K562 (cell line): ENCODE data around the gene RPS17. TPM values are rescaled to one million over a fixed set of nuclear protein-coding genes. Genes with fewer than 3 reads are reported as not detected.
A peak's percentile ranks its signal among the peaks of the same experiment; 100 is the strongest.

Experiments
- BDP1 ChIP-seq: IDR thresholded peaks from 3 replicates; pipeline ENCODE4 v1.6.1; 2011; ENCODE audit not compliant: insufficient read length, insufficient read depth
- CCNT2 ChIP-seq: IDR thresholded peaks from 2 replicates; pipeline ENCODE4 v1.6.1; 2011; ENCODE audit warnings: borderline replicate concordance, low read depth, mild to moderate bottlenecking, moderate library complexity, mixed read lengths, low read length; ENCODE audit not compliant: insufficient read length; ENCODE audit errors: extremely low read depth
- GTF2F1 ChIP-seq: IDR thresholded peaks from 2 replicates; pipeline ENCODE4 v1.6.1; 2011; ENCODE audit warnings: low read depth, low read length, improper control_type of control experiment
- NCOA1 ChIP-seq: fragments of 450-650 bp; IDR thresholded peaks from 2 replicates; pipeline ENCODE4 v1.6.1; 2016; ENCODE audit warnings: low read depth
- NEUROD1 ChIP-seq: fragments of 150-350 bp; IDR thresholded peaks from 2 replicates; pipeline ENCODE4 v1.6.1; 2014; ENCODE audit warnings: borderline replicate concordance, low read length, low read depth; ENCODE audit not compliant: partially characterized antibody
- PPARD ChIP-seq: fragments of 250-450 bp; sonication (Bioruptor Pico); IDR thresholded peaks from 2 replicates; pipeline ENCODE4 v1.8.0; 2022; ENCODE audit warnings: inconsistent platforms, mild to moderate bottlenecking, moderate library complexity
- PYGO2 ChIP-seq: fragments of 450-650 bp; IDR thresholded peaks from 2 replicates; pipeline ENCODE4 v1.6.1; 2016; ENCODE audit warnings: mild to moderate bottlenecking, missing genetic modification characterization, moderate library complexity, missing compliant biosample characterization
- TCF7L2 ChIP-seq: fragments of 150-350 bp; IDR thresholded peaks from 2 replicates; pipeline ENCODE4 v1.6.1; 2016; ENCODE audit warnings: low read depth, mild to moderate bottlenecking, low read length, moderate library complexity
- THAP12 ChIP-seq: fragments of 250-450 bp; sonication (Bioruptor Pico); IDR thresholded peaks from 2 replicates; pipeline ENCODE4 v1.9.0; 2021; ENCODE audit warnings: mild to moderate bottlenecking, inconsistent platforms
- U2AF2 ChIP-seq: fragments of 200-400 bp; formaldehyde crosslinking; optimal IDR thresholded peaks from 2 replicates; pipeline ENCODE3; 2017; ENCODE audit warnings: low read depth, mild to moderate bottlenecking, low read length
- ZBTB26 ChIP-seq: fragments of 450-650 bp; formaldehyde crosslinking; IDR thresholded peaks from 2 replicates; pipeline ENCODE4 v1.4.0; 2022; ENCODE audit warnings: missing genetic modification characterization
- ZNF143 ChIP-seq: sonication (generic); formaldehyde crosslinking; IDR thresholded peaks from 2 replicates; pipeline ENCODE4 v1.9.0; 2022; ENCODE audit warnings: mild to moderate bottlenecking, missing genetic modification reagents
- ZNF318 ChIP-seq, 2 experiments: fragments of 450-650 bp; IDR thresholded peaks; 2 replicates each; pipeline ENCODE4 v1.6.1; 2016; ENCODE audit warnings: mild to moderate bottlenecking in 2 of 2, borderline replicate concordance in 1 of 2, low read depth in 1 of 2, moderate library complexity in 1 of 2
- ZZZ3 ChIP-seq: fragments of 450-650 bp; IDR thresholded peaks from 2 replicates; pipeline ENCODE4 v1.6.1; 2016; ENCODE audit warnings: antibody characterized with exemption, mild to moderate bottlenecking, moderate library complexity
- polyA plus RNA-seq, 8 experiments: library from polyadenylated mRNA; depleted of rRNA in 4 of 8; stranded (reverse) in 5 of 8; unstranded in 3 of 8; fragments of >200 nt; fragmentation: Nextera tagmentation in 2 of 8; fragmentation: Illumina TruSeq in 1 of 8; extraction: Ambion mirVana in 2 of 8; extraction: Trizol in 1 of 8; gene quantifications; 2 replicates each; pipeline versions ENCODE4 v1.2.1 to v1.2.3, GENCODE V29; 2011 to 2014; ENCODE audit warnings: inconsistent platforms in 1 of 8, missing spikeins in 1 of 8
- total RNA-seq, 7 experiments: library from RNA; depleted of rRNA in 6 of 7; stranded (reverse); fragments of >200 nt in 6 of 7; fragmentation: Illumina TruSeq in 2 of 7; extraction: Trizol in 2 of 7; gene quantifications; 2 replicates each; pipeline versions ENCODE4 v1.2.1 to v1.2.3, GENCODE V29; 2011 to 2021; ENCODE audit warnings: low replicate concordance in 1 of 7

RPS17 gene
- total and polyA plus RNA-seq, 9 of the 15 experiments (the other 6 are each of a cell fraction or from before 2014, with no cell fraction given): 1,988 to 6,515 (median 5,229) TPM

- no peak for TF ChIP-seq ZBTB26 (CRISPR knock-in tag)
- peak; percentile 95 for TF ChIP-seq CCNT2
- no peak for TF ChIP-seq U2AF2
- peak; percentile 93 for TF ChIP-seq TCF7L2
- no peak for TF ChIP-seq ZNF318 (IDR thresholded peaks at IDR 0.05; ENCODE audit: borderline replicate concordance in 1 of 2, low read depth in 1 of 2)
- peak; percentile 97 for TF ChIP-seq ZZZ3
- TF ChIP-seq PYGO2 (tag): no peak
- peak; percentile 94 for TF ChIP-seq THAP12 (CRISPR knock-in tag)
- no peak for TF ChIP-seq PPARD
- TF ChIP-seq ZNF143 (CRISPR knock-in tag): peak; percentile 52; the same call in 1 of the 2 replicates
- TF ChIP-seq NEUROD1: peak; percentile 67
- TF ChIP-seq BDP1: no peak
- peak; percentile 97 for TF ChIP-seq GTF2F1
- TF ChIP-seq NCOA1: 0 out of 2 replicates have a peak, but pooled peaks have one; percentile 26
These were observed at the start of gene RPS17 (continued) for GRCh38 chr15:82540055-82540983.
